ENCODE data around the gene TYW1.

DNA sequence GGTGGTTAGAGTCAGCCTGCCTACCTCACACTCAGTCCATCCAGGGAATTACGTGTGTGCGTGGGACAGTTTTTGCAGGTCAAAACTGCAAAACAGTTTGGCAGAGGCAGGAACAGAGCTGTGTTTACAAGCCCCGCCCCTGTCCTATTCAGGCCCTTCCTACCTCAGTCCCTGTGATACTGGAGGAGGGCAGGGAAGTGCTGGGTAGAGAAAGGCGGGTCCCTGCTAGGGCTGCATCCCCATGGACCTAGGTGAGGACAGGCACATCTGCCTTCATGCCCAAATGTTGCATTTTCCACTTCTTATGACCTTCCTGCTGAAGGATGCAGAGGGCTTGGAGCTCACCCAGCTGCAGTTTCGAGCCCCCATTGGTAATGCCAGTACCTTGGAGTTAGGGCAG, 26.3 kb upstream of the TYW1 start:
- TF ChIP-seq POLR2A (IDR thresholded peaks at IDR 0.05; ENCODE audit: low read depth, low read length): no peak
- TF ChIP-seq, protein P1, sequence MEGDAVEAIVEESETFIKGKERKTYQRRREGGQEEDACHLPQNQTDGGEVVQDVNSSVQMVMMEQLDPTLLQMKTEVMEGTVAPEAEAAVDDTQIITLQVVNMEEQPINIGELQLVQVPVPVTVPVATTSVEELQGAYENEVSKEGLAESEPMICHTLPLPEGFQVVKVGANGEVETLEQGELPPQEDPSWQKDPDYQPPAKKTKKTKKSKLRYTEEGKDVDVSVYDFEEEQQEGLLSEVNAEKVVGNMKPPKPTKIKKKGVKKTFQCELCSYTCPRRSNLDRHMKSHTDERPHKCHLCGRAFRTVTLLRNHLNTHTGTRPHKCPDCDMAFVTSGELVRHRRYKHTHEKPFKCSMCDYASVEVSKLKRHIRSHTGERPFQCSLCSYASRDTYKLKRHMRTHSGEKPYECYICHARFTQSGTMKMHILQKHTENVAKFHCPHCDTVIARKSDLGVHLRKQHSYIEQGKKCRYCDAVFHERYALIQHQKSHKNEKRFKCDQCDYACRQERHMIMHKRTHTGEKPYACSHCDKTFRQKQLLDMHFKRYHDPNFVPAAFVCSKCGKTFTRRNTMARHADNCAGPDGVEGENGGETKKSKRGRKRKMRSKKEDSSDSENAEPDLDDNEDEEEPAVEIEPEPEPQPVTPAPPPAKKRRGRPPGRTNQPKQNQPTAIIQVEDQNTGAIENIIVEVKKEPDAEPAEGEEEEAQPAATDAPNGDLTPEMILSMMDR (conservative IDR thresholded peaks at IDR 0.05; ENCODE audit: low read depth, low read length): no peak
- TF ChIP-seq MXI1 (IDR thresholded peaks at IDR 0.05; ENCODE audit: borderline replicate concordance, low read depth, low read length): no peak
- no peak for TF ChIP-seq CEBPB (IDR thresholded peaks at IDR 0.05; ENCODE audit: low read depth, low read length)
- no peak for TF ChIP-seq RCOR1 (IDR thresholded peaks at IDR 0.05; ENCODE audit: insufficient replicate concordance, low read length)
- TF ChIP-seq MAFK (IDR thresholded peaks at IDR 0.05; ENCODE audit: low read depth, low read length): no peak
- TF ChIP-seq, protein P2, sequence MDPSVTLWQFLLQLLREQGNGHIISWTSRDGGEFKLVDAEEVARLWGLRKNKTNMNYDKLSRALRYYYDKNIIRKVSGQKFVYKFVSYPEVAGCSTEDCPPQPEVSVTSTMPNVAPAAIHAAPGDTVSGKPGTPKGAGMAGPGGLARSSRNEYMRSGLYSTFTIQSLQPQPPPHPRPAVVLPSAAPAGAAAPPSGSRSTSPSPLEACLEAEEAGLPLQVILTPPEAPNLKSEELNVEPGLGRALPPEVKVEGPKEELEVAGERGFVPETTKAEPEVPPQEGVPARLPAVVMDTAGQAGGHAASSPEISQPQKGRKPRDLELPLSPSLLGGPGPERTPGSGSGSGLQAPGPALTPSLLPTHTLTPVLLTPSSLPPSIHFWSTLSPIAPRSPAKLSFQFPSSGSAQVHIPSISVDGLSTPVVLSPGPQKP (IDR thresholded peaks at IDR 0.05; ENCODE audit: borderline replicate concordance, low read depth, low read length): no peak
- no peak for TF ChIP-seq USF2 (IDR thresholded peaks at IDR 0.05; ENCODE audit: low read depth, low read length)
- TF ChIP-seq CHD1 (IDR thresholded peaks at IDR 0.05; ENCODE audit: low read depth, low read length): no peak
- TF ChIP-seq SMC3 (IDR thresholded peaks at IDR 0.05; ENCODE audit: low read depth, low read length): no peak
